Measurements from ENCODE around the gene ANKRD33B. TPM values are rescaled to one million over a fixed set of nuclear protein-coding genes. Genes with fewer than 3 reads are reported as not detected.

Gene ANKRD33B
- total RNA-seq, 1 donor from 2014 or later: 0.83 TPM

- Mint-ChIP-seq H3K27me3 (ENCODE audit: unreplicated experiment) (no peaks in the 10 kb centered on the region), H3K4me3 (ENCODE audit: unreplicated experiment) (no peak overlapping the region), H3K4me1 (ENCODE audit: unreplicated experiment) (peaks cover 16% of the 10 kb centered on the region), H3K36me3 (ENCODE audit: unreplicated experiment) (no peaks in the 10 kb centered on the region), H3K27ac (ENCODE audit: unreplicated experiment) (no peak overlapping the region), H3K9me3 (ENCODE audit: unreplicated experiment) (no peaks in the 10 kb centered on the region)
- peak; percentile 46 for DNase-seq (ENCODE audit: extremely low spot score, unreplicated experiment)
- TF ChIP-seq, protein P1, sequence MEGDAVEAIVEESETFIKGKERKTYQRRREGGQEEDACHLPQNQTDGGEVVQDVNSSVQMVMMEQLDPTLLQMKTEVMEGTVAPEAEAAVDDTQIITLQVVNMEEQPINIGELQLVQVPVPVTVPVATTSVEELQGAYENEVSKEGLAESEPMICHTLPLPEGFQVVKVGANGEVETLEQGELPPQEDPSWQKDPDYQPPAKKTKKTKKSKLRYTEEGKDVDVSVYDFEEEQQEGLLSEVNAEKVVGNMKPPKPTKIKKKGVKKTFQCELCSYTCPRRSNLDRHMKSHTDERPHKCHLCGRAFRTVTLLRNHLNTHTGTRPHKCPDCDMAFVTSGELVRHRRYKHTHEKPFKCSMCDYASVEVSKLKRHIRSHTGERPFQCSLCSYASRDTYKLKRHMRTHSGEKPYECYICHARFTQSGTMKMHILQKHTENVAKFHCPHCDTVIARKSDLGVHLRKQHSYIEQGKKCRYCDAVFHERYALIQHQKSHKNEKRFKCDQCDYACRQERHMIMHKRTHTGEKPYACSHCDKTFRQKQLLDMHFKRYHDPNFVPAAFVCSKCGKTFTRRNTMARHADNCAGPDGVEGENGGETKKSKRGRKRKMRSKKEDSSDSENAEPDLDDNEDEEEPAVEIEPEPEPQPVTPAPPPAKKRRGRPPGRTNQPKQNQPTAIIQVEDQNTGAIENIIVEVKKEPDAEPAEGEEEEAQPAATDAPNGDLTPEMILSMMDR (IDR thresholded peaks at IDR 0.05): no peak
Measured at GRCh38 chr5:10588109-10588775, 24.4 kb downstream of the ANKRD33B start.

DNA sequence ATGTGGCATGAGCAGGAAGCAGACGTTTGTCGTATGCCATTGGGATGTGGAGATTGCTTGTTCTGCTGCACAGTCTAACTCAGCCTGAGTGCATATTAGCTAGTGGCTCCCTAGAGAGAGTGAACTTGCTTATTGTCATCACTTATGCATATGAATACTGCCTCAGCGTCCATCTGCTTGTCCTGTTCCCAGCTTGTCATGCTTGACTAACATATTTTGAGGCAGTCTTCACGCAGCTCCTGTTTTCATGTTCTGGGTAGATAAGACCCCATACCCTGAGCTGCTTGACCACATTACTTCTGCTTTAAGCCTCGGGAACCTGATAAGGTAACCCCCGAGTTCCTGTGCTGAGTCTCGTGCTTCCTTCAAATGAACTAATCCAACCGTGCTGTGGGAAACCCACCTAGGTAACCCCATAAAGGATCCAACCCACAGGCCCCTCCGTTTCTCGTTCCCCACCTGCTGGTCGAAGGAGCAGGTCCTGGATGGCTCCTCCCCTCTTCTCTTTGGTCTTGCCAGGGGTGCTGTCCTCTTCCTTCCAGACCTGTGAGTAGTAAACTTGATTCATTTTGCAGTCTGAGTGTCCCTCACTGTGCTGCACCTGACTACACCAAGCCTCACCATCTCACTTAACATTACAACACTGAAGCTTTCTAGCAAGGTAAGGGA is 25.0 kb downstream of the ANKRD33B start:
- no peaks in the 10 kb centered on the region for H3K27me3 Mint-ChIP-seq (ENCODE audit: unreplicated experiment)
- no peaks in the 10 kb centered on the region for H3K9me3 Mint-ChIP-seq (ENCODE audit: unreplicated experiment)
- peaks cover 12% of the 10 kb centered on the region for H3K4me1 Mint-ChIP-seq (ENCODE audit: unreplicated experiment)
- TF ChIP-seq, protein P1 (IDR thresholded peaks at IDR 0.05): no peak
- H3K36me3 Mint-ChIP-seq (ENCODE audit: unreplicated experiment): no peaks in the 10 kb centered on the region
- no peak for DNase-seq (ENCODE audit: extremely low spot score, unreplicated experiment)
- H3K4me3 Mint-ChIP-seq (ENCODE audit: unreplicated experiment): no peak overlapping the region
- H3K27ac Mint-ChIP-seq (ENCODE audit: unreplicated experiment): no peak overlapping the region

GRCh38 chr5:10590226-10590999 is 26.5 kb downstream of the ANKRD33B start:
- H3K27me3 Mint-ChIP-seq (ENCODE audit: unreplicated experiment): no peaks in the 10 kb centered on the region
- DNase-seq (ENCODE audit: extremely low spot score, unreplicated experiment): peak; percentile 54
- no peak overlapping the region for H3K4me3 Mint-ChIP-seq (ENCODE audit: unreplicated experiment)

GRCh38 chr5:10591159-10591558 is 27.3 kb downstream of the ANKRD33B start:
- peak overlapping the region; percentile 62 for H3K27ac Mint-ChIP-seq (ENCODE audit: unreplicated experiment)
- H3K27me3 Mint-ChIP-seq (ENCODE audit: unreplicated experiment): no peaks in the 10 kb centered on the region
- no peak overlapping the region for H3K4me3 Mint-ChIP-seq (ENCODE audit: unreplicated experiment)
- H3K36me3 Mint-ChIP-seq (ENCODE audit: unreplicated experiment): no peaks in the 10 kb centered on the region
- TF ChIP-seq, protein P1 (IDR thresholded peaks at IDR 0.05): no peak
- H3K9me3 Mint-ChIP-seq (ENCODE audit: unreplicated experiment): no peaks in the 10 kb centered on the region
- peaks cover 28% of the 10 kb centered on the region for H3K4me1 Mint-ChIP-seq (ENCODE audit: unreplicated experiment)
- peak; percentile 15 for DNase-seq (ENCODE audit: extremely low spot score, unreplicated experiment)

More at GRCh38 chr5:10590226-10590999, 26.5 kb downstream of the ANKRD33B start:
- TF ChIP-seq, protein P1 (IDR thresholded peaks at IDR 0.05): no peak
- no peaks in the 10 kb centered on the region for H3K36me3 Mint-ChIP-seq (ENCODE audit: unreplicated experiment)
- peaks cover 21% of the 10 kb centered on the region for H3K4me1 Mint-ChIP-seq (ENCODE audit: unreplicated experiment)
- H3K27ac Mint-ChIP-seq (ENCODE audit: unreplicated experiment): peak overlapping the region; percentile 62
- H3K9me3 Mint-ChIP-seq (ENCODE audit: unreplicated experiment): no peaks in the 10 kb centered on the region

DNA sequence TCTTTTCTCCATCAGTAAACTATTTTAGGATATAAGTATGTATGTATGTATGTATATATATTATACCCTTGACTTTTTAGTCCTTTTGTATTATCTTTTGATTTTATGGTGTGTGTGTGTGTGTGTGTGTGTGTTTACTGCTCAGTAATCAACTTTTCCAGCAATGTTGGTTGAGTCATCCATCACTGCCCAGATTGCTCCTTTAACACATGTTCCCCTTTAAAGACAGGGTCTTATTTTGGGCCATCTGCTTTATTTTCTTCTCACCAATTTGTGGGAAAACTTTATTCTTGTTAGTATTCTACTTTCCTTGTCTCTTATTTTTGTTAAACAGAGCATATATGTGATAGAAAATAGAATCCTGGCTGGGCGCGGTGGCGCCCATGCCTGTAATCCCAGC is 28.1 kb downstream of the ANKRD33B start:
- TF ChIP-seq, protein P1 (IDR thresholded peaks at IDR 0.05): no peak
- peaks cover 35% of the 10 kb centered on the region for H3K4me1 Mint-ChIP-seq (ENCODE audit: unreplicated experiment)
- H3K9me3 Mint-ChIP-seq (ENCODE audit: unreplicated experiment): no peaks in the 10 kb centered on the region
- no peaks in the 10 kb centered on the region for H3K27me3 Mint-ChIP-seq (ENCODE audit: unreplicated experiment)
- peak; percentile 40 for DNase-seq (ENCODE audit: extremely low spot score, unreplicated experiment)
- no peak overlapping the region for H3K27ac Mint-ChIP-seq (ENCODE audit: unreplicated experiment)
- H3K36me3 Mint-ChIP-seq (ENCODE audit: unreplicated experiment): no peaks in the 10 kb centered on the region
- no peak overlapping the region for H3K4me3 Mint-ChIP-seq (ENCODE audit: unreplicated experiment)

Data from osteocyte (in vitro differentiated cells).